HepG2 (cell line): ENCODE data around the gene GUCY1A2. TPM values are rescaled to one million over a fixed set of nuclear protein-coding genes. Genes with fewer than 3 reads are reported as not detected.

Experiments used
- ATAC-seq: fragments of 200-7000 bp; cut with Tn5 transposase; 3 replicates; pipeline ENCODE4 v1.9.1; 2020; ENCODE audit warnings: mild to moderate bottlenecking, moderate library complexity
- BruUV-seq: library from RNA; stranded (reverse); fragments of 400-500 nt; replicated peaks from 2 replicates; lab custom pipeline; 2021; lab: Mats Ljungman, UMichigan
- CTCF ChIA-PET: fragments of 300-600 bp; formaldehyde crosslinking; extraction: SDS; loops from one replicate; lab custom pipeline; 2021; ENCODE audit warnings: low total read pairs, inconsistent platforms, low intra/inter-chr PET ratio; lab: Yijun Ruan, JAX
- POLR2A ChIA-PET: fragments of 350-600 bp; sonication (Branson Sonifier 250); formaldehyde crosslinking; loops from one replicate; lab custom pipeline; 2020; ENCODE audit warnings: antibody characterized with exemption, inconsistent platforms; lab: Yijun Ruan, JAX
- DNase-seq: peaks from one replicate; pipeline ENCODE4 v3.0.0-alpha.2; 2015; ENCODE audit warnings: low spot score
- FAIRE-seq: peaks from 3 replicates; lab custom pipeline; 2011; peaks lifted over from hg19 to GRCh38; lab: Jason Lieb, UNC
- H2AFZ ChIP-seq: one replicate; pipeline ENCODE4 v1.6.1; 2011; ENCODE audit warnings: low read length, inconsistent platforms
- H3K27ac ChIP-seq: fragments of 300-600 bp; 3 replicates; pipeline ENCODE4 v1.8.0; 2011; ENCODE audit warnings: mixed run types, mild to moderate bottlenecking, mixed read lengths, low read length, inconsistent platforms; ENCODE audit not compliant: insufficient read depth; ENCODE audit errors: extremely low read length
- H3K27me3 ChIP-seq, 2 experiments: fragments of 200-600 bp in 1 of 2; 2 replicates in 1 of 2; 3 replicates in 1 of 2; pipeline versions ENCODE4 v1.6.0 to v1.8.0; 2011; ENCODE audit warnings: low read length in 2 of 2, mild to moderate bottlenecking in 2 of 2, moderate library complexity in 2 of 2, inconsistent platforms in 1 of 2; ENCODE audit not compliant: insufficient read depth in 2 of 2, control insufficient read depth in 1 of 2
- H3K36me3 ChIP-seq, 2 experiments: fragments of 200-600 bp in 1 of 2; replicated peaks in 1 of 2; 2 replicates in 1 of 2; 3 replicates in 1 of 2; pipeline versions ENCODE4 v1.5.1 to v1.8.0; 2011; ENCODE audit warnings: low read length in 2 of 2, inconsistent platforms in 1 of 2; ENCODE audit not compliant: insufficient read depth in 2 of 2, control insufficient read depth in 1 of 2
- H3K4me1 ChIP-seq: 2 replicates; pipeline ENCODE4 v1.5.1; 2012; ENCODE audit warnings: low read length, inconsistent platforms; ENCODE audit not compliant: insufficient read depth
- H3K4me2 ChIP-seq: 2 replicates; pipeline ENCODE4 v1.6.0; 2011; ENCODE audit warnings: low read depth, low read length, inconsistent platforms
- H3K4me3 ChIP-seq, 3 experiments: fragments of 200-600 bp in 1 of 3; sonication (generic), shearing (Covaris generic) in 1 of 3; replicated peaks in 1 of 3; 2 replicates each; pipeline ENCODE4 v1.5.1; 2011 to 2016; ENCODE audit warnings: low read length in 3 of 3, inconsistent platforms in 2 of 3, low read depth in 2 of 3, mild to moderate bottlenecking in 2 of 3, control low read depth in 1 of 3, mixed read lengths in 1 of 3; ENCODE audit not compliant: insufficient read depth in 1 of 3
- H3K79me2 ChIP-seq: one replicate; pipeline ENCODE4 v1.6.1; 2011; ENCODE audit warnings: low read length, inconsistent platforms; ENCODE audit not compliant: insufficient read depth
- H3K9ac ChIP-seq: 2 replicates; pipeline ENCODE4 v1.6.0; 2011; ENCODE audit warnings: mild to moderate bottlenecking, low read depth, low read length, inconsistent platforms; ENCODE audit not compliant: insufficient read depth
- H3K9me3 ChIP-seq: 2 replicates; pipeline ENCODE4 v1.5.1; 2012; ENCODE audit warnings: mild to moderate bottlenecking, low read length
- H4K20me1 ChIP-seq: 2 replicates; pipeline ENCODE4 v1.6.0; 2011; ENCODE audit warnings: inconsistent platforms, mild to moderate bottlenecking, low read length, moderate library complexity; ENCODE audit not compliant: insufficient read depth
- HMGXB3 ChIP-seq: sonication (generic); formaldehyde crosslinking; IDR thresholded peaks from 2 replicates; pipeline ENCODE4 v1.4.0; 2020; ENCODE audit warnings: missing genetic modification reagents, borderline replicate concordance
- IKZF4 ChIP-seq: sonication (generic); formaldehyde crosslinking; IDR thresholded peaks from 2 replicates; pipeline ENCODE4 v1.5.1; 2020; ENCODE audit warnings: borderline replicate concordance, mild to moderate bottlenecking, low read depth, missing genetic modification reagents; ENCODE audit errors: not compliant biosample characterization
- IKZF5 ChIP-seq: IDR thresholded peaks from 2 replicates; pipeline ENCODE4 v1.6.1; 2018; ENCODE audit warnings: missing genetic modification reagents, mild to moderate bottlenecking, missing compliant biosample characterization
- ZFP90 ChIP-seq: sonication (generic); formaldehyde crosslinking; IDR thresholded peaks from 2 replicates; pipeline ENCODE4 v1.8.0; 2022; ENCODE audit warnings: missing genetic modification reagents, mild to moderate bottlenecking, inconsistent platforms, borderline replicate concordance
- ZNF260 ChIP-seq: sonication (generic); formaldehyde crosslinking; IDR thresholded peaks from 2 replicates; pipeline ENCODE4 v1.4.0; 2020; ENCODE audit warnings: missing genetic modification reagents, low read depth, mild to moderate bottlenecking, borderline replicate concordance
- ZNF550 ChIP-seq: sonication (generic); formaldehyde crosslinking; IDR thresholded peaks from 2 replicates; pipeline ENCODE4 v1.4.0; 2020; ENCODE audit warnings: mild to moderate bottlenecking, missing genetic modification reagents, borderline replicate concordance
- ZNF609 ChIP-seq: sonication (generic); formaldehyde crosslinking; IDR thresholded peaks from 2 replicates; pipeline ENCODE4 v1.4.0; 2020; ENCODE audit warnings: mild to moderate bottlenecking, missing genetic modification reagents, borderline replicate concordance
- WGBS: methylation state at CpG from one replicate; pipeline ENCODE4 v1.1.6; 2017; ENCODE audit warnings: low lambda C conversion rate; 5-methylcytosine and 5-hydroxymethylcytosine counted together
- in situ Hi-C: cut with HindIII; loops from 2 replicates; pipeline ENCODE4 v1.10.0; 2017; ENCODE audit warnings: low pct_unique_long_range_greater_than_20kb; ENCODE audit not compliant: extremely low pct_ligation_motif_present
- intact Hi-C: fragments of 100-400 bp; cut with micrococcal nuclease; formaldehyde crosslinking; loops from one replicate; pipeline ENCODE4 v1.10.0; 2022; ENCODE audit not compliant: unreplicated experiment
- polyA plus RNA-seq, 8 experiments: library from polyadenylated mRNA; depleted of rRNA in 3 of 8; stranded (reverse) in 7 of 8; unstranded in 1 of 8; fragments of >200 nt; fragmentation: Illumina TruSeq in 4 of 8; extraction: Trizol in 4 of 8; gene quantifications; 2 replicates each; pipeline versions ENCODE4 v1.2.1 to v1.2.3, GENCODE V29; 2011 to 2016; ENCODE audit warnings: low read depth in 4 of 8, missing spikeins in 1 of 8, mixed read lengths in 1 of 8; ENCODE audit not compliant: insufficient read depth in 1 of 8
- total RNA-seq, 5 experiments: library from RNA; depleted of rRNA; stranded (reverse); fragments of >200 nt; fragmentation: Illumina TruSeq; extraction: Trizol; gene quantifications; 2 replicates each; pipeline ENCODE4 v1.2.3, GENCODE V29; 2016; ENCODE audit warnings: low read depth in 1 of 5
- TF ChIP-seq, protein P1 (sequence below): sonication (generic); formaldehyde crosslinking; IDR thresholded peaks from 2 replicates; pipeline ENCODE4 v1.5.0; 2020; ENCODE audit warnings: mild to moderate bottlenecking, missing genetic modification reagents
- TF ChIP-seq, protein P2 (sequence below): sonication (generic); formaldehyde crosslinking; IDR thresholded peaks from 2 replicates; pipeline ENCODE4 v1.4.0; 2020; ENCODE audit warnings: mild to moderate bottlenecking, missing genetic modification reagents

The GUCY1A2 gene
- total and polyA plus RNA-seq, 2 of the 13 experiments (the other 11 are each of a cell fraction or from before 2014, with no cell fraction given): 0.01 to 0.07 TPM

DNA sequence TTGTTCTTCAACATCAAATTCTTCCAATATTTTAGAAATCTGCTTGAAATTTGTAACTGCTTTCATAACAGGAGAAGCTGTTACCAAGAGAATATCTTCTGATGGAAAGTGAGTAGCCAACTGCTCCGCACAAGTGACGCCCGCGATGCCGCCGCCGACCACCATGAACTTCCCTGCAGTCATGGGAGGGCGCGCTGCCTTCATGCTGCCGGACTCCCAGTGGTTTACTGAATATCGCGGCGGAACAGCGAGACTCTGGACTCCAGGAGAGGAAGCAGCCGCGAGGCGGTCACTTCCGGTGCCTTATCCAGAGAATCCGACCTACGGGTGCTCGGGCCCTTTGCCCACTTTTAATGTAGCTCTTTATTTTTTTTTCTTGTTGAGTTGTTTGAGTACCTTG, 190.6 kb downstream of the GUCY1A2 start:
- FAIRE-seq (no peak), DNase-seq (no peak), ATAC-seq (no peak)
- no peak overlapping the region for H3K4me2 ChIP-seq
- in situ Hi-C loops: no loop called here
- no peaks in the 10 kb centered on the region for H4K20me1 ChIP-seq
- no peak overlapping the region for H3K4me3 ChIP-seq
- no peaks in the 10 kb centered on the region for H3K9me3 ChIP-seq
- H3K79me2 ChIP-seq: no peaks in the 10 kb centered on the region
- 85% methylated on average over 20 of the region's 21 CpGs for WGBS
- ChIA-PET CTCF (no interaction called here), POLR2A (no interaction called here)
- no TSS peak for BruUV-seq
- no peaks in the 10 kb centered on the region for H3K36me3 ChIP-seq
- intact Hi-C loops: no loop called here
- H3K9ac ChIP-seq: no peak overlapping the region
- no peak overlapping the region for H3K27ac ChIP-seq
- H3K27me3 ChIP-seq: no peaks in the 10 kb centered on the region
- H3K4me1 ChIP-seq: no peaks in the 10 kb centered on the region
- H2AFZ ChIP-seq: no peak overlapping the region
- TF ChIP-seq, protein P1, sequence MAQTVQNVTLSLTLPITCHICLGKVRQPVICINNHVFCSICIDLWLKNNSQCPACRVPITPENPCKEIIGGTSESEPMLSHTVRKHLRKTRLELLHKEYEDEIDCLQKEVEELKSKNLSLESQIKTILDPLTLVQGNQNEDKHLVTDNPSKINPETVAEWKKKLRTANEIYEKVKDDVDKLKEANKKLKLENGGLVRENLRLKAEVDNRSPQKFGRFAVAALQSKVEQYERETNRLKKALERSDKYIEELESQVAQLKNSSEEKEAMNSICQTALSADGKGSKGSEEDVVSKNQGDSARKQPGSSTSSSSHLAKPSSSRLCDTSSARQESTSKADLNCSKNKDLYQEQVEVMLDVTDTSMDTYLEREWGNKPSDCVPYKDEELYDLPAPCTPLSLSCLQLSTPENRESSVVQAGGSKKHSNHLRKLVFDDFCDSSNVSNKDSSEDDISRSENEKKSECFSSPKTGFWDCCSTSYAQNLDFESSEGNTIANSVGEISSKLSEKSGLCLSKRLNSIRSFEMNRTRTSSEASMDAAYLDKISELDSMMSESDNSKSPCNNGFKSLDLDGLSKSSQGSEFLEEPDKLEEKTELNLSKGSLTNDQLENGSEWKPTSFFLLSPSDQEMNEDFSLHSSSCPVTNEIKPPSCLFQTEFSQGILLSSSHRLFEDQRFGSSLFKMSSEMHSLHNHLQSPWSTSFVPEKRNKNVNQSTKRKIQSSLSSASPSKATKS (CRISPR knock-in tag): no peak
- TF ChIP-seq IKZF4: no peak
- no peak for TF ChIP-seq ZNF550 (CRISPR knock-in tag)
- TF ChIP-seq, protein P2, sequence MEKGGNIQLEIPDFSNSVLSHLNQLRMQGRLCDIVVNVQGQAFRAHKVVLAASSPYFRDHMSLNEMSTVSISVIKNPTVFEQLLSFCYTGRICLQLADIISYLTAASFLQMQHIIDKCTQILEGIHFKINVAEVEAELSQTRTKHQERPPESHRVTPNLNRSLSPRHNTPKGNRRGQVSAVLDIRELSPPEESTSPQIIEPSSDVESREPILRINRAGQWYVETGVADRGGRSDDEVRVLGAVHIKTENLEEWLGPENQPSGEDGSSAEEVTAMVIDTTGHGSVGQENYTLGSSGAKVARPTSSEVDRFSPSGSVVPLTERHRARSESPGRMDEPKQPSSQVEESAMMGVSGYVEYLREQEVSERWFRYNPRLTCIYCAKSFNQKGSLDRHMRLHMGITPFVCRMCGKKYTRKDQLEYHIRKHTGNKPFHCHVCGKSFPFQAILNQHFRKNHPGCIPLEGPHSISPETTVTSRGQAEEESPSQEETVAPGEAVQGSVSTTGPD (CRISPR knock-in tag): no peak
- TF ChIP-seq ZNF609 (CRISPR knock-in tag): no peak
- no peak for TF ChIP-seq HMGXB3 (CRISPR knock-in tag)
- TF ChIP-seq IKZF5 (CRISPR knock-in tag): no peak
- no peak for TF ChIP-seq ZNF260 (CRISPR knock-in tag)
- no peak for TF ChIP-seq ZFP90
